IPS-11a (cell line): ENCODE data around the gene BEX2.

Experiments
- H3K4me3 ChIP-seq: one replicate; pipeline ENCODE4 v1.5.1; 2013; ENCODE audit warnings: low read depth, low read length, control low read depth

Gene BEX2

GRCh38 chrX:103274284-103274683, 36.5 kb downstream of the BEX2 start:
- H3K4me3 ChIP-seq = no peak overlapping the region
